GM12878 (cell line): ENCODE results near the gene ZNF668. TPM values are rescaled to one million over a fixed set of nuclear protein-coding genes. Genes with fewer than 3 reads are reported as not detected.
A peak's percentile ranks its signal among the peaks of the same experiment; 100 is the strongest.

Source experiments
- BHLHE40 ChIP-seq, 2 experiments: fragments of 450-650 bp in 1 of 2; IDR thresholded peaks; 2 replicates each; pipeline ENCODE4 v1.6.1; 2011 to 2017; ENCODE audit warnings: low read depth in 2 of 2, borderline replicate concordance in 1 of 2, improper control_type of control experiment in 1 of 2, low read length in 1 of 2, mild to moderate bottlenecking in 1 of 2
- CREB1 ChIP-seq: IDR thresholded peaks from 2 replicates; pipeline ENCODE4 v1.6.1; 2012; ENCODE audit warnings: low read depth, mild to moderate bottlenecking, inconsistent platforms
- CREM ChIP-seq: IDR thresholded peaks from 2 replicates; pipeline ENCODE4 v1.6.1; 2014; ENCODE audit warnings: antibody characterized with exemption, low read depth
- DPF2 ChIP-seq: fragments of 450-650 bp; IDR thresholded peaks from 2 replicates; pipeline ENCODE4 v1.6.1; 2017; ENCODE audit warnings: mild to moderate bottlenecking
- EED ChIP-seq: sonication (generic); IDR thresholded peaks from 2 replicates; pipeline ENCODE4 v1.6.1; 2016; ENCODE audit warnings: antibody characterized with exemption, low read depth
- FOXK2 ChIP-seq: fragments of 450-650 bp; IDR thresholded peaks from 2 replicates; pipeline ENCODE4 v1.6.1; 2017; ENCODE audit warnings: mild to moderate bottlenecking, moderate library complexity
- IKZF1 ChIP-seq: fragments of 450-650 bp; conservative IDR thresholded peaks from 2 replicates; pipeline ENCODE4 v1.6.1; 2017; ENCODE audit warnings: antibody characterized with exemption, mild to moderate bottlenecking
- IRF3 ChIP-seq: fragments of 450-650 bp; IDR thresholded peaks from 2 replicates; pipeline ENCODE4 v1.6.1; 2014; ENCODE audit warnings: mild to moderate bottlenecking
- LARP7 ChIP-seq: fragments of 450-650 bp; IDR thresholded peaks from 2 replicates; pipeline ENCODE4 v1.6.1; 2017; ENCODE audit warnings: mild to moderate bottlenecking
- MLLT1 ChIP-seq: fragments of 450-650 bp; IDR thresholded peaks from 2 replicates; pipeline ENCODE4 v1.6.1; 2016; ENCODE audit warnings: mild to moderate bottlenecking
- NKRF ChIP-seq: fragments of 450-650 bp; conservative IDR thresholded peaks from 2 replicates; pipeline ENCODE4 v1.6.1; 2017; ENCODE audit warnings: mild to moderate bottlenecking, moderate library complexity
- NRF1 ChIP-seq: conservative IDR thresholded peaks from 2 replicates; pipeline ENCODE4 v1.6.1; 2011; ENCODE audit warnings: mild to moderate bottlenecking, low read depth, low read length, improper control_type of control experiment
- RCOR1 ChIP-seq: conservative IDR thresholded peaks from 2 replicates; pipeline ENCODE4 v1.6.1; 2012; ENCODE audit warnings: low read depth, low read length, improper control_type of control experiment
- SIX5 ChIP-seq: IDR thresholded peaks from 2 replicates; pipeline ENCODE4 v1.6.1; 2011; ENCODE audit warnings: mild to moderate bottlenecking, low read depth, low read length, moderate library complexity; ENCODE audit not compliant: severe bottlenecking
- SMAD5 ChIP-seq: IDR thresholded peaks from 2 replicates; pipeline ENCODE4 v1.6.1; 2016; ENCODE audit warnings: antibody characterized with exemption, low read depth
- SREBF1 ChIP-seq: IDR thresholded peaks from 2 replicates; pipeline ENCODE4 v1.6.1; 2012; ENCODE audit warnings: mild to moderate bottlenecking, low read length
- TAF1 ChIP-seq: IDR thresholded peaks from 2 replicates; pipeline ENCODE4 v1.6.1; 2011; ENCODE audit warnings: mild to moderate bottlenecking, low read depth, low read length, borderline replicate concordance
- YY1 ChIP-seq: IDR thresholded peaks from 2 replicates; pipeline ENCODE4 v1.6.1; 2011; ENCODE audit warnings: low read depth, mild to moderate bottlenecking, low read length
- ZBTB11 ChIP-seq: fragments of 450-650 bp; formaldehyde crosslinking; IDR thresholded peaks from 2 replicates; pipeline ENCODE4 v1.5.0; 2022; ENCODE audit warnings: mild to moderate bottlenecking, missing genetic modification characterization
- ZNF207 ChIP-seq: fragments of 450-650 bp; IDR thresholded peaks from 2 replicates; pipeline ENCODE4 v1.6.1; 2014; ENCODE audit warnings: antibody characterized with exemption, mild to moderate bottlenecking, borderline replicate concordance
- polyA plus RNA-seq, 11 experiments: library from polyadenylated mRNA; depleted of rRNA in 4 of 11; unstranded in 6 of 11; stranded (reverse) in 5 of 11; fragments of >200 nt; fragmentation: Nextera tagmentation in 4 of 11; fragmentation: Illumina TruSeq in 1 of 11; extraction: Ambion mirVana in 4 of 11; extraction: Trizol in 1 of 11; gene quantifications; 1 replicate in 1 of 11; 2 replicates in 10 of 11; pipeline versions ENCODE4 v1.2.1 to v1.2.3, GENCODE V29; 2011 to 2016; ENCODE audit warnings: inconsistent platforms in 2 of 11, missing spikeins in 2 of 11, low read depth in 1 of 11
- total RNA-seq, 4 experiments: library from RNA; depleted of rRNA in 3 of 4; stranded (reverse); fragments of >200 nt in 3 of 4; fragmentation: Illumina TruSeq in 1 of 4; extraction: Trizol in 1 of 4; gene quantifications; 2 replicates each; pipeline versions ENCODE4 v1.2.1 to v1.2.3, GENCODE V29; 2013 to 2021

ZNF668 gene
- total and polyA plus RNA-seq, 10 of the 15 experiments (the other 5 are each of a cell fraction or from before 2014, with no cell fraction given), result 0.05 to 20.7 (median 10.0) TPM; not detected in 1

GRCh38 chr16:31094424-31095120 lies 20.5 kb upstream of the ZNF668 start, which contains the start of gene VKORC1 (continued):
- TF ChIP-seq IRF3 (peak; percentile 57; the same call in 1 of the 2 replicates), RCOR1 (no peak), DPF2 (no peak; the same call in none of the 2 replicates), ZNF207 (no peak), SIX5 (peak; percentile 86), EED (peak; percentile 73; the same call in 1 of the 2 replicates), CREB1 (peak; percentile 36), SREBF1 (peak; percentile 42; the same call in 1 of the 2 replicates), ZBTB11 (CRISPR knock-in tag) (no peak), MLLT1 (no peak), YY1 (peak; percentile 71; the same call in 1 of the 2 replicates), LARP7 (peak; percentile 70; the same call in 1 of the 2 replicates), NKRF (peak; percentile 84), IKZF1 (peak; percentile 96), BHLHE40 (IDR thresholded peaks at IDR 0.05; ENCODE audit: borderline replicate concordance in 1 of 2, low read depth in 2 of 2, low read length in 1 of 2) (peak; percentile 84 to 98), CREM (peak; percentile 70), FOXK2 (no peak), SMAD5 (no peak), TAF1 (0 out of 2 replicates have a peak, but pooled peaks have one; percentile 30), NRF1 (no peak)
